ENCODE data around the gene GLIS1.

Gene GLIS1

DNA sequence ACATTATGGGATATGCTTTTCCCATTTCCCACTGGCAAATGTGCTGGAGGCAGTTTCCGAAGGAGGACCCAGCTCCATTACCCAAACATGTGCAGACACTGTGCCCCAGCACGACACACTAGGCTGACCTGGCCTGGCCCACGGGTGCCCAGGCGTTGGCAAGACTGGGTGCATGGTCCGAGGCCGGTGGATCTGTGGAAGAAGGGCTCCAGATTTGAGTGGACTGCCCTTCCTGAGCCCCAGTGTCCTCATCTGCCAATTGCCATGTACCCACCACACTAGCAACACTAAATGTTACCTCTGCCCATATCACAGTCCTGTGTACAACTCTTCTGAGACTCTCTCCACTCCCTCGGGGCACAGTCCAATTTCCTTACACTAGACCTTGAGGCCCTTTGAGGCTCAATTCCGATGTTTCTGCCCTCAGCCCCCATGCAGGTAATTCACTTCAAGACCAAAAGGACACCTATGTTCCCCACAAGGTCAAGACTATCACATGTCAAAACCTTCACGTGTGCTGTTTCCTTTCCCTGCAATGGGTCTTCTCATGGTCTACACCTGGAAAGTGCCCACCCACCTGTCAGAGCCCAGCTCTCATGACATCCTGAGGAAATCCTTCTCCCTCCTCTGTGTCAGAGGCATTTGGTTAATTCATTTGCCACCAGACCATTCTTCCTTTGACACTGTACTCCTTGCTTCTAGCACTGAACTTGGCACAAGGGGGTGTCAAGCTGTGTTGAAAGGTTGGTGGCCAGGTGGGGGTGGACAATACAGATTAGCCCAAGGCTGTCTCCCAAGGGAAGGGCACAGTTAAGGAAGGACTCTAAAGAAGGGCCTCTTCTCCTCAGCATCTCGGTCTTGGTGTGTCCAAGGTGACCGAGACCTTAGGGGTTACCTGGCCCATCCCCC is 154.8 kb downstream of the GLIS1 start:
- no peak for DNase-seq (ENCODE audit: low read depth in 1 of 2, low spot score in 1 of 2)

DNA sequence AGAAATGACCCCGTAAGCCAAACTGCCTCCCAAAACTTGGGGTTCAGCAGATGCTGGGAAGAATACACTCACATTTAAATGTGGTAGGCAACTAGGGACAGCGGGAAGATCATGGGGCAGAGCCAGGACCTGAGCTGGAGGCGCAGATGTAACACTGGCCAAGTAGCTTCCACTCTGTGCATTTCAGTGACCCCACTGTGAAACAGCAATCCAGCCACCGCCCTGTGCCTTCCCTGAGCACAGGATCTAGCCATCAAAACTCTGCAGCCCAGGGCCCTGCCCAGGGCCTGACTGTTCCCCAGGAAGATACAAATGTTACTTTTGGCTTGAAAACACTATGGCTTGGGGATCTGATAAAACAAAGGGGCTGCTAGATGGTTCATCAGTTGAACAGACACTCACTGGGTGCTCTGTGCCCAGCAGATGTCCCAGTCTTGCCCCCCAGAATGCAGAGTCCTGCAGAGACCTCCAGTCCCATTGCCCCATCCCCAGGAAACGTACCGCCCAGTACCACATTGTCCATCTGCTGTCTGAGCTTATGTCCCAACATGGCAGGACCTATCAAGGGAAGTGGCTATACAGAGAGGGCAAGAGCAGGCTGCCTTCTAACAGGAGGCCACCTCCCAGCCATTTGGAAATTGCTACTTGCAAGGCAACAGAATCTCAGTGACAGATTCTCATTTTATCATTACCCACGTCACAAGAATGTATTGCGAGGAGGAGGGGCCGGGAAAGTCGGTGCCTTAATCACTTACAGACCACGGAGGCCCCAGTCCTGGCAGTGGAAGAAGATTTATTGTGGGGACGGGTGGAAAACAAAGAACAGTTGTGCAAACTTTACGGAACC is 155.7 kb downstream of the GLIS1 start:
- no peak for DNase-seq (ENCODE audit: low read depth in 1 of 2, low spot score in 1 of 2)

DNA sequence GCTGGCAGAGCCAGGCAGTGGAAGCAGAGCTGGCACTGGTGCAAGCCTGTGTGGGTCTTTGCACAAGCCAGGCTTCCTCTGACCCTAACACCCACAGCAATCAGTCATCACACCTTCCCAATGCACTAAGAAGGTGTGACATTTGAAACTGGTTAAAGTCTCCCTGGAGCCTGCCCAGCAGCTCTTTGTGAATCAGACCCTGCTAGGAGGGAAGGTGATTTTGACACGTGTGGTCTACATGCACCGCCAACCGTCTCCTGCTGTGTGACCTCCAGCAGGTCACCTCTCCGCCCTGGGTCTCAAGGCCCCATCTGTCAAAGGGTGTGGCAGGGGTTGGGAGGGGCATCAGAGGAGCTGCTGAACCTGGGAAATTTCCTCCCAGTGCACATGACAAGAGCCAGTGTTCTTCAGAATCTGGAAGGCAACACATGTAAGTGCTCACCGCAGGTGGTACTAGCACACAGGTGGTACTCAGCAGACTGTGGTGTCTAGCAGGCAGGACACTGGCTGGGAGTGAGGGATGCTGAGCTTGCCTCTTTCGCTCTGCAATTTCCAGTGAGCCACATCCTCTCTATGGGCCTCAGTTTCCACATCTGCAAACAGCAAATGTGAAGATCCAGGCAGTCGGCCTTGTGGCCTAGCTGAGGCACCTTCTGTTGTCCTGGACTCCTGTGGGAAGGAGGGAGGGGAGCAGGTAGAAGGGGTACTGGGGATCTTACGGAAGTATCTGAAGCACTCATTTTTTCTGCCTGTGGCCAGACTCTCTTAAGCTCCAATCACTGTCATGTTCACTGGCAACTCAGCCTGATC is 156.5 kb downstream of the GLIS1 start:
- no peak for DNase-seq (ENCODE audit: low read depth in 1 of 2, low spot score in 1 of 2)

DNA sequence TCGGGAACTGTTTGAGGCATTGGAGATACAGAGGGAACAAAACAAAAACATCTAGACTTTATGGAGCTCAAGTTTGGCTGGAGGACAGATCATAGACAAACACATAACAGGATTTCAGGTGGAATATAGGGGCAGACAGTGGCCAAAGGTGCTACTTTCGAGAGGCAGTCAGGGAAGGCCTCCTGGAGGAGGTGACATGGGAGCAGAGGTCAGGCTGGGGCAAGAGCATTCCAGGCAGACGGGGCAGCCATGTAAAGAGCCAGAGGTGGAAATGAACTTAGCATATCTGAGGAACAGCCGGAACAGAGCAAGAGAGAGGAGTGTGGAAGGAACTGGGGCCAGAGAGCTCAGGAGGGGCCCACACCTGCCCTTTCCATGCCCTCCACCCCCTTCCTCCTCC is 157.5 kb downstream of the GLIS1 start:
- DNase-seq (ENCODE audit: low read depth in 1 of 2, low spot score in 1 of 2), result no peak

DNA sequence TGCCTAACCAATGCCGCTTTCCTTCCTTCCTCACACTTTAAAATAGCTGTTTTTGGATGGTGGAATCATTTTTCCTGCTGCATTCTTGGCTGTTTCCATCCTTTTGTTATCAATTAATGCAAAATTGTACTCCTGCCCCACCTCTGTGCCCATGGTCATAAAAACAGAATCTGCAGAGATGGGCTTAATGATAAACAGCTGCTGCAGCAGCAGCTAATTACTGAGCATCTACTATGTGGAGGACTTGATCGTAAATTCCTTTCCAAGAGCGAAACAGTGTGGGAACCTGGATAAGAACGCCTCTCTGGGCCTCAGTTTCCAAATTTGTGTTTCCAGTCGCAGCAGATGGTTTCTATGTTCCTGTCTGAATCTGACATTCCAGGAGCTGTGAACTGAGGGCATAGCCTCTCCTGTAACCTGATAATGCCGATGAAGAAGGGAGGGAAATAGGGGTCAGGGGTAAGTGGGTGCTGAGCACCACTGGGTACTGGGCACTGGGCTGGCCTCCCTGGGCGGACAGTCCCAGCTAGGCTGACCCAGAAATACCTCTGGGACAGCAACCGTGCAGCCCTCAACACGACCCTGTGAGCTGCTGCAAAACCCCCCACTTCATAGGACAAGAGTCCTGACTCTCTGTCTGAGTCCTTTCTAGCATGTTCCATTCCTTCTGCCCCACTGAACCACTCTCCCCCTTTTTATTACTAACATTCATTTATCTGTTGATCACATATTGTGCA is 158.1 kb downstream of the GLIS1 start:
- DNase-seq (ENCODE audit: low read depth in 1 of 2, low spot score in 1 of 2), result no peak

DNA sequence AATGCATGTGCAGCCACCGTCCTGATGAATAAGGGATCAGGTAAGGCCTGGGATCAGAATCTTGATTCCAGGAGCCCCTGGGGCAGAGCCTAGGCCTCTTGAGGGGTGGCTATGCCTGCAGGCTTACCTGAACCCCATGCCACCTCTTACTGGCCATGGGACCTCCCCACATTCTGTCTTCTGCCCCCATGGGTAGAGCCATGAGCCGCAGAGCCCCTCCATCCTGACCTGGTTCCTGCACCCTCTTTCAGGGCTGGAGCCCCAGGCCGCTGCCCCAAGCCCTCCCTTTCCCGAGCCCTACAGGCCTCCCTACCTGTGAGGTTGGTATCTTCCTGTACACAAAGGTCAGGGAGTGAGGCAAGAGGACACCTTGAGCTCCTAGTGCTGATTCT is 159.0 kb downstream of the GLIS1 start:
- DNase-seq (ENCODE audit: low read depth in 1 of 2, low spot score in 1 of 2), result no peak

DNA sequence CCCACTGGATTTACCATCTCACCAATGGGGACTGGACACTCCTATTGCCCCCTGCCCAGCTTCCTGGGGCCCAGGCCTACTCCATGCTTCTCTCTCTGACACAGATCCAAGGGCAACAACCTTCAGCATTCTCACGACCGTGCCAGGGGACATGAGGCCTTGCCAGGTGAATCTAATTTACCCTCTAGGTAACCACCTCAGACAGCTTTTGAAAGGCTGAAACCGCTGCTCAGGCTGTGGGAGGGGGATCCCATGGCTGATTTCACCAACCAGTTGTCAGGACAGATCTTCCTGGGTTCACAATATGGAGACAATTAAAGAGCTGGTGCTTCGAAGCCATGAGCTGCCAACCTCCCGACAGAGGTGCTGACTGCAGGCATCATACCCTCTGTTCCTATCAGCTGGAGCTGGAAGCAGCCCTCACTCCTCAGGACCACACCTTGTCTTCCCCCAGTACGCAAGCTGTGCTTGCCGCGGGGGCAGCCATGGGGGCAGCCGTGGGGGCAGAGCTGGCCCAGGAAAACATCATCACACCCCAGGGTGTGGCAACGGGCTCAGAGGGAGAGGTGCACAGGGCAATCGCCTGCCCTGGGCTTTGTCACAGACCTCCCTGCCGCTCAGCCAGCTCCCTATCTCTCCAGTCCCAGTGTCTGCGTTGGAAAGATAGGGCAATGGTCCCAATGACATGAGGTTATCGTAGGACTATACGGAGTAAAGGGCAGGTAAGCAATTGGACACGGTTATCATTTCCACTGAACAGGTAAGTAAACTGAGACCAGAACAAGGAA is 159.5 kb downstream of the GLIS1 start:
- DNase-seq (ENCODE audit: low read depth in 1 of 2, low spot score in 1 of 2), result no peak

DNA sequence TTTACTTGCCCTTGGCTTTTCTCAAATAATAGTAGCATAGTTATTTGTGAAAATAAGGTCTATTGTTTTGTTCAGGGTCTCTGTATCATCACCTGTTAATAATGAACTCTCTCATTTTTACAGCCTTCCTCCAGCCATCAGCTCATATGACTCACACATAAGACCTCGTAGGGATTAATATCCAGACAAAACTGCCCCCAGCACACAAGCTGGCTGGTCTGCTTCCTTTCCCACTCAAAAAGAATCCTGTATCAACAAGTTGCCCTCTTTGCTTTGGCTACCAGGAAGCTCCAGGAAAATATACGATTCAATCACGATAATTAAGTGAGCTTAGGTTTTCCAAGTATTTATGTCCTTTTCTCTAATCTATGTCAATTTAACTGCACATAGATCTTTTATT is 160.6 kb downstream of the GLIS1 start:
- no peak for DNase-seq (ENCODE audit: low read depth in 1 of 2, low spot score in 1 of 2)

DNA sequence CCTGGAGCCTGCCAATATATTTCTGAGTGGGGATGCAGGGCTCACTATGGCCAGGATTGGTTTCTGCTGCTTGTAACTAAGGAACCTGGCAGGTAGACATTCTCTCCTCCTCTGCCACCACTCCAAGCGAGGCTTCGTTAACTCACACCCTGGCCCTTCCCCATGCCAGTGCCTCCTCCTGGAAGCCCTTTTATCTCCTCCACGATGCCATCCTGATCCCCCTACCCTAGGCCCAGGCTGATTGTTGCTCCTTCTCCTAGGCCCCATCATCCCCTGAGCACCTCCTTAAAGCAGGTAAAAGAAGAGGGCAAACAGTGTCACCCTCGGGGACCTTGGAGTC is 161.2 kb downstream of the GLIS1 start:
- DNase-seq (ENCODE audit: low read depth in 1 of 2, low spot score in 1 of 2), result no peak

DNA sequence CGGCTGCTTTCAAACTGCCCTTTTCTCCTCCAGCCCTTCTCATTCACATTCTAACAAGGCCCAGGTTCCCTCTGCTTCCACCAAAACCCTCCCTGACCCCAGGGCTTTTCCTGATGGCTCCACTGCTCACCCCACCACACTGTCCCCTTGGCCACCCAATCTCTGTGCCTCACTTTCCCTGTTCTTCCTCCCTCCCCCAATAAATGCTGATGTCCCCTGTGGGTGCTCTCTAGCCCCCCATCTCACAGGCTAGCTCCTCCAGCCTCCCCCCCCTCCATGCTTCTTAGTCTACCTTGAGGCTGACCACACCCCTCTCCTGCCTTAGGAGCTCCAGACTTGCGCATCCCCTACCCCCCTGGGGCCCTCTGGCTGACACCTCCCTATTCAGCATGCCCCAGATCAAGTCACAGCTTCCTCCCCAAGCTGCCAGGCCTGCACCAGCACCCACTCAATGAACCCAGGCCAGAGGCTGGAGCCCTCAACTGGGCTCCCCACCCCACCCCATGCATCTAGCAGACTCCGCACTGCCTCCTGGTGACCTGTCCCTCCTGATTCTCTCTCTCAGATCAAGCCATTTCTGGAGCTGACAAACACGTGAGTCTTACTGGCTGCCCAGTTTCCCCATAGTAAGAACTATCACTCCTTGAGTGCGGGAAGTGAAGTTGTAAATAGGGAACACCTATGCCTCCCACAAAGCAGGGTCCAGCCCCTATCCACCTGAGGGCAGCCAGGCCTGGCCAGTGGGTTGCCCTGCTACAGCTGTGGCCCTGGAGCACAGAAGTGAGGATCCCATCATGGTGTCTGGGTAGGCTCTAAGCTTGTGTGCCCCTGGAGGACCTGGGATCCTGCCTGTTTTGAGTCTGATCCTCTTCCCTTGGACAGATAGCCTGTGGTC is 161.9 kb downstream of the GLIS1 start:
- no peak for DNase-seq (ENCODE audit: low read depth in 1 of 2, low spot score in 1 of 2)

DNA sequence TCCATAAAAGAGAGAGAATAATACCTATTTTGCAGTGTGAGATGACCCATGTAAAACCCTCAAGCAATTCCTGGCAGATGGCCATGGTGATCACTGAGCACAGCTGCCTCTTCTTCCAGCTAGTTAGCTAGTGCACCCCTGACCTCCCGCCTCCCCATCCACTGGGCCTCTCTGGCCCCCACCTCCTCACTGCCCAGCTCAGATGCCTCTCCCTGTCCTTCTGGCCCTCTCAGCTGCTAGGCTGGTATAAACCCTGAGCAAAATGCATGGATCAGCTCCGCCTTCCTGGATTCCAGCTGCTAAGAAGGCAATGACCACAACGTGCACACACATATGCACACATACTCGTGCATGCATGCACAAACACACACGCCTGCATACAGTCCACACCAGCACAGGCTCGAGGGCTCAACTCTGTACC is 162.6 kb downstream of the GLIS1 start:
- DNase-seq (ENCODE audit: low read depth in 1 of 2, low spot score in 1 of 2), result no peak

DNA sequence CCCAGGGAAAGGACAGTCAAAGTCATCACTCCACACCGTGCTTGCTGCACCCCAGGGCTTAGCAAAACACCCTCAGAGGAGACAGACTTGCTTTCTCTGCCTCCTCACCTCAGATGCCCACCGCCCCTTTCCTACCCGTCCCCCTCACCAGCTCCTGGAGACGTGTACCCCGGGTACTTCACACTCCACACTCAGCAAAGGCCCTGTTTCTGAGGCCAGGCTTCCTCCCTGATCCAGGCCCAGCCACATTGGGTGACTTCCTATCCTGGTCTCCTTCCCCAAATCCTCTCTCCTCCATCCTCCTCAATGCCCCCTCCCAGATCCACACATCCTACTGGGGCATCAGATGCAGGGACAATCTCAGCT is 163.0 kb downstream of the GLIS1 start:
- DNase-seq (ENCODE audit: low read depth in 1 of 2, low spot score in 1 of 2), result no peak

DNA sequence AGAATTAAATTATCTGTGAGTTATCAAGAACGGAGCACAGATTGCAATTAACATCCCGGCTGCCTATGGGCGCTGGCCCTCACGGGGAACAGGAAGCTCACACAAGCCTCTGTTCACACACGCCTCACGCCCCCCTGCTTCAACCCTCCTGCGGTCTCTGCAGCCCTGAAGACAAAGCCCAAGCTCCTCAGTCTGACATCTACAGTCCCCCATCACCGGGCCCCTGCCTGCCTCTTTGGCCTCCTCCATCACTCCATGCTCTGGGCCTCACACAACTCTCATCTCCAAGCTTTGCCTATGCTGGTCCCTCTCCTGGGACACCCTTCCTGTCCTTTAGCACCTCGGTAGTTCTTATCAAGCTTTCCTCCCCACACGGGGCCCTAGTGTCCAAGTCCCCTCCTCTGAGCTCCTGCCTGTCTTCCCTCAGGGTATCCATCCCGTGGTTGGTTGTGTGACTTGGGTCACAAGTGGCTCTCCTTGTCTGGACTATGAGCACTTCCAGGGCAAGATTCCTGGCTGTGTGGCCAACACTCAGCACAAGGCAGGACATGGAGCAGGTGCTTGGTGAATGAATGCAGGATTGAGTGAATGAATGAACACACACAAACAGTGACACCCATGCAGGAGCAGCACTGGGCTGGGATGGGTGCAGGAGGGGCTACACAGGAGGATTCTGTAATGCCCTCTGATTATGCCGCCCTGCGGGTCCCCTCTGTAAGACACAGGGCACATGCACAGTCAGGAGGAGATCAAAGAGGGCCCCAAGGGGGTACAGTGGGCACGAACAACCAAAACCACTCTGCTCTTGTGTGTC is 163.6 kb downstream of the GLIS1 start:
- DNase-seq (ENCODE audit: low read depth in 1 of 2, low spot score in 1 of 2), result no peak

DNA sequence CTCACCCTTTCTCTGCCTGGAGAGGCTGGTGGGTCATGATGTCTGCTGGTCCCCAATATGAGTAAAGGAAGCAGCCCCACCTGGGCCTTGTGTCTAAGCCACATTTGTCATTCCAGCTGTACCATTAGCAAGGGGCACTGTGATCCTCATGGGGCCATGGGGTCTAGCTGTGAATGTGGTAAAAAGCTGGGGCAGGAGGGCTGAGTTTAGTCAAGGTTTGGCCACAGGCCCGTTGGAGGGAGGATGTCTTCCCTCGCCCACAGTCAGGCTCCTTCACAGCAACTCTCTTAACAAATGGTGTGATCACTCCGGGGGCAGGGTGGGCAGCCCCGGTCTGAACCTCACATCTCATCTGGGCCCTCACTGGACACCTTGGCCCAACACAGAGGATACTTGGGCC is 164.3 kb downstream of the GLIS1 start:
- no peak for DNase-seq (ENCODE audit: low read depth in 1 of 2, low spot score in 1 of 2)

DNA sequence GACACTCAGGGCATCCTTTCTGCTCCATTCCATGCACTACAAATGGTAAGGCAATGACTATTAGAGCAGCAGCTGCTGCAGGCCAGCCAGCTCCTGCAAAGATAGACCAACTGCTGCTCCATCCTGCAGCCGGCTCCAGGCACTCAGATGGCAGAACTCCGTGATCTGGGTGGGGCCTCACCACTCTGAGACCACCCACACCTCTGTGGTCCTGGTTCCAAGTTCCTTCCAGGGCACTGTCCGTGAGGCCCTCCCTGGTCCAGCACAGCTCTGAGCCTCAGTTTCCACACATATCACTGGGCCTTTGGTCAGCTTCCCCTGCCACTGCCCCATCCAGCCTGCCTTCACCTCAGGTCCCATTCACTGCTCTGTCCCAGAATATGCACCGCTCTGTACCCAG is 165.0 kb downstream of the GLIS1 start:
- no peak for DNase-seq (ENCODE audit: low read depth in 1 of 2, low spot score in 1 of 2)

DNA sequence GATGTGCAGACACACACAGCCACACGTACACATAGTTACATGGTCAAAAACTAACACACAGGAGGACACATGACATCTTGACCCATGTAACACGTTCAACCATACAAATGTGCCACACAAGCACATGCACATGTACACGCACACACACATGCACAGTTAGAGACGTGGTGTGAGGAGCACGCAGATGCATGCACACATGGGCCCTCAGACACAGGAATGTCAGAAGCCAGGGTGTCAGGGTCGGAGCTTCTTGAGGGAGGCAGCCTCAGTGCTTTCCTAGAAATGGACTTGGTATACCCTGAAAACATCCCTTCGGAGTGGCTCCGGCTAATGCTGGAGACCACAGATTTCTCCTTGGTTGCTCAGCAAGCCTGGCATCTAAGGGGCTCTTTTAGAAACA is 165.4 kb downstream of the GLIS1 start:
- no peak for DNase-seq (ENCODE audit: low read depth in 1 of 2, low spot score in 1 of 2)

DNA sequence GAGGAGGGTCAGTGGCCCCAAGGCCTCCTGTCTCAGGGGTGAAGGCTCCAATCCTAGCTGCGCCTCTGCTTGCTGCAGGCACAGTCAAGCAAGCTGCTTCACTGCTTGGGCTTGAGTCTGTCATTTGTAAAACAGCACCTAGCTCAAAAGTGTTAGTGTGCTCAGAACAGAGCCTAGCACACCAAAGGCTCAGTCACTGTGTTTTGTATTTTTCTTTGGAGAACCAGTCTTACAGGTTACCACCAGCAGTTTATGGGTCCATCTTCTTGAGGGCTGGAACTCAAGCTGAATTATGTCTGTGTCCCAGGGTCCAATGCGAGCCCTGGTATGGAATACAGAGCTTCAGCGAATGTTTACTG is 166.2 kb downstream of the GLIS1 start:
- no peak for DNase-seq (ENCODE audit: low read depth in 1 of 2, low spot score in 1 of 2)

DNA sequence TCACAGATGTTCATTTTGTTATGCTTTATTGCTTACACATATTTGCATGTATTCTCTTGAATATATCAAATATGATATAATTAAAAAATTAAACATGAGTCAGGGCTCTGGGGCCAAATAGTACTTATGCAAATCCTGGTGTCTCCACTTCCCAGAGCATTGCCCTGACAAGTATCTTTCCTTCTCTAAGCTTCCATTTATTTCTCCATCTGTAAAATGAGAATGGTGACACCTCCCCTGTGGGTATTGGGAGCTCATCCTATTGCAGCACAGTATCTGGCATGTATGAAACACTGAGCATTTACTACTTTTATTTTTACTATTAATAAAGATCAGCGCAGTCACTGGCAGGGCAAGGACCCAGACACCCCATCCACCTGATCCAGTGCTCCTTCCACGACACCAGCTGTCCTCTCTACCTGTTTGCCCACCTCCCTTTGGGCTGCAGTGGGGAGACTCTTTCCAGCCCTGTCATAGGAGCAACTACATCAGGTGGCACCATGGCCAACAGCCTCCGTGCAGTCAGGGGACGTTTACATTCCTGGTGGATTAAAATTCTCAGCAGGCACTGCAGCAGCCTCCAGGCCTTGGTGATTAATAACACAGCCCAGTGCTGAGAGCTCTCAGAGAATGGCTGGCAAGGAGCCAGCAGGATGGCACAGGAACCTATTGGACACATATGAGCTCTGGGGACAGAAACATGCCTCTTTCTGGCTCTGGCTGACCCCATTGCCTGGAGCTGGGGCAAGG is 166.7 kb downstream of the GLIS1 start:
- DNase-seq (ENCODE audit: low read depth in 1 of 2, low spot score in 1 of 2), result no peak

All from activated T-helper 1 cell treated with anti-CD3 and anti-CD28 coated beads, Interleukin-2, amount 50 U/mL, for 16 hours (primary cell).